NCI-H2227 (cell line): ENCODE results near the gene CEP104.

Experiments
- DNase-seq: peaks from one replicate; lab custom pipeline; 2025; ENCODE audit not compliant: unreplicated experiment; lab: John Stamatoyannopoulos, UW

Gene CEP104

GRCh38 chr1:3856923-3857790 is at the start of gene CEP104, which contains the start of gene DFFB:
CEP104 (minus strand) TSS chr1:3857211; CDS start chr1:3852407, 4,804 bp downstream.
DFFB (plus strand) TSS chr1:3857476; CDS start chr1:3857604, 128 bp downstream.
- DNase-seq = peak; percentile 97

GRCh38 chr1:3906672-3907020 is 49.6 kb upstream of the CEP104 start:
- no peak for DNase-seq

DNA sequence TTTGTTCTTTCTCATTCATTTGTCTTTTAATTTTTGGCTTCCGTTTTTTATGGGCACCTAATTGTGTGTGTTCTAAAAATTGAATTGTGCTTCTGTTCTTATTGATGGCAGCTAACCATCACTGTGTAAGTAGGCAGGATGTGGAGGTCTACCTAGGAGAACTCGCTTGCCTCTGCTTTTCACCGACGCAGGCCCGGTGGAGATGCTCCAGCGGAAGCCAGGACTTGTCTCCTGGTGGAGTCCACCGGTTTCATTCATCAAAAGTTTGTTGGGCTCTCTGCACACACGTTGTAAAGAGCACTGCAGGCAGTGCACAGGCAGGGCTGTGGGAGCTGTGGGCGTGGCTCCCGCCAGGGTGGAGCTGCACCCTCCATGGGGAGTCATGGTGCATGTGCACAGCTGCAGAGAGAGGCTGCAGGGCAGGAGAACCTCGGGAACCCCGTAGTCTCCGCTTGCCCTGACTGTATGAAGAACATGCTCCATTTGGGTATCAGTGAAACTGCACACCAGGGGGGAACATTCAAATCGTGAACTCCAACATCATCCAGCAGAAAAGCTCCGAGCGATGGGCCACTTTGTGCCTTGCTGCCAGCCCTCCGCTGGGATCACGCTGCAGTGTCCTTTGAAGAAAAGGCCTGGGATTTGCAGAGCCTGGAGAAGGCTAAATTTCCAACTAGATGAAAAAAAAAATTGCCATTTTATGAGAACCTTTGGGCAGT is 49.1 kb upstream of the CEP104 start:
- DNase-seq = no peak

- no peak for DNase-seq
These were observed 48.4 kb upstream of the CEP104 start for GRCh38 chr1:3905266-3905952.

DNA sequence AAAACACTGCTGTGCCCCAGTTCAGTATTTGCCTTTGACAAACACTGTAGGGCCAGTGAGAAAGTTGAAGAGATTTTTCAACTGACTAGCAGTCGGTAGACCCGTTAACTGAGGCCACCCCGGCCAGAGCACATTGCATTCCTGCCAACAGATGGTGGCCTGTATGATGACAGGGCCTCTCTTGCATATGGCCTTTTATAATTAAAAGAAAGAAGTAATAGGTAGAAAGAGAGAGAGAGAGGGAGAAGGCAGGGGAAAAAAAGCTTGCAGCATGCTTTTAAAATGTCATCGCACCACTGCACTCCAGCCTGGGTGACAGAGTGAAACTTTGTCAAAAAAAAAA is 47.8 kb upstream of the CEP104 start:
- no peak for DNase-seq

DNA sequence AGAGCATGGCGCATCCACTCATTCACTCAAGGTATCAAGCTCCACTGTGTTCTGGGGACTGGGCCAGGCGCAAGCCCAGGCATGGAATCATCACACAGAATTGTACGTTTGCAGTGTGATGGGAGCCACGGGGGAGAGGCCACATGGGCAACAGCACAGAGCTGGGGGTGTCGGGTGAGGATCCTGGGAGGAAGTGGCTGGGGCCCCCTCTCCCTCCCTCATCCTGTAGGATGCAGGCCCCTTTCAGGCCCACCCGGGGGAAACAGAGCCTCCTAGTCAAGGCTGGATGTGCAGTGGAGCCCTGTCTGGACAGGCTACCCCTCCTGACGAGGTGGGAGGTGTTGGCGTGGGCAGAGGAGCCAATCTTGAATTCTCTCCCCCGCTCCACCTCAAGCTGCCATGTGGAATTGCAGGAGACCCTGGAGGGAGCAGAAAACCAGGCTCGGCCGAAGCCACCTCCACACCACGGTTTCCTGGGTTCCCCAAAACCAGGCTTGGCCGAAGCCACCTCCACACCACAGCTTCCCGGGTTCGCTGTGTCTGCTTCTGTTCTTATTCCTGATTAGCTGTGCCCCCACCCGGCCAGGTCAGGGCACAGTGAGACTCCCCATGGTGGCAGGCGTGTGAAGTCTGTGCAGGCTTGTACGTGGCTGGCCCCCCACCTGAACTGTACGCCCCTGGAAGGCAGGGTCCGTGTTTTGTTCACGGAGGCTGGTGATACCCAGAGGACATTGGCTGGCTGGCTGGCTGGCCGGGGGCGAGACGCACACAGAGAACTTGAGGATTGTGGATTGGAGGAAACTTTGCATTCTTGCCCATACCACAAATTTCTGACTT is 47.2 kb upstream of the CEP104 start:
- DNase-seq = no peak

GRCh38 chr1:3903141-3904005 is 46.4 kb upstream of the CEP104 start:
- DNase-seq = no peak

- DNase-seq = no peak
These were observed 45.6 kb upstream of the CEP104 start for GRCh38 chr1:3902571-3903091.

DNA sequence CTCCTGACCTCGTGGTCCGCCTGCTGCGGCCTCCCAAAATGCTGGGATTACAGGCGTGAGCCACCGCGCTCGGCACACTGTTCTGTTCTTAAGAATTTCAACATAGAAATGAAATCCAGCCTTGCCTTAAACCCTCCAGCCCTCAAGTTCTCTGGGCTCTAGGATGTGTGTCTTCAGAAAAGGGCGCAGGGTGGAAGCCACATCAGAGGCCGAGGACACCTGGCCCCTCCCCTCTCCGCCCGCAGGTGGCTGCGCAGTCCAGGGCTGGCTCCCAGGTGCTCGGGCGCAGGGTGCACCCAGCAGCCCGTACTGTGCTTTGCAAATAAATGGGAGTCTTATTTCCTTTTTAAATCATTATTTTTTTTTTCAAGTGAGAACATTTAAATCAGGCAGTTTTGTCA is 45.1 kb upstream of the CEP104 start:
- no peak for DNase-seq

- DNase-seq = peak; percentile 98
These were observed 44.0 kb upstream of the CEP104 start for GRCh38 chr1:3900969-3901529.

DNA sequence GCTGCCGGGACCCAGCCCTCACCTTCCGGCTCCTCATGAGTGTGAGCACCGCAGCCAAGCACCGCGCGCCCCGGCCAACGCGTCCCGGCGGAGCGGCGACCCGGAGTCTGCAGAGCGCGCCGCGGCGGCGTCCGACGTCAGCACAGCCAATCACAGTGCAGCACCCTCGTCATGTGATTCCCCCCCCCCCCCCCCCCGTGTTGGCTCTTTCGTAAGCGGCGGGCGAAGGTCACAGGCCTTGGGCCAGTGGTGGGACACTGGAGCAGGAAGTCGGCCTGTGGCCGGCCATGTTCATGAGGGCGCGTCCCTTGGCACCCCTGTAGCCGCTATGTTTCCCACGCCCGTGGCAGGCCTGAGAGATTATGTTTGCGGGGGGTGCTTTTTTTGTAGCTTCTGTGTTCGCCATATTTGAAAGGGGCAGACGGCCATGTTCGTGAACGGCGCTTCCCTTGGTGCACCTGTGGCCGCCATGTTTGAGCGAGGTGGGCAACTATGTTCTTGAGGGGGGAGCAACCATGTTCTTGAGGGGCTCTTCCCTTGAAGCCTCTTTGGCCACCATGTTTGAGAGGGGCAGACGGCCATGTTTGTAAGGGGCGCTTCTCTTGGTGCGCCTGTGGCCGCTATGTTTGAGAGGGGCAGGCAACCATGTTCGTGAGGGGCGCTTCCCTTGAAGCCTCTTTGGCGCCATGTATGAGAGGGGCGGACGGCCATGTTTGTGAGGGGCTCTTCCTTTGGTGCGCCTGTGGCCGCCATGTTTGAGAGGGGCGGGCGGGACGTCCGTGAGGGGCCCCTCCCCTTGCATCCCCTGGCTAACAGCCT is 43.3 kb upstream of the CEP104 start, which contains the start of gene C1orf174:
C1orf174 (minus strand) TSS at position 123 of the 819 bp plus-strand sequence; CDS start at position 37, 86 bp downstream.
- DNase-seq = peak; percentile 98

GRCh38 chr1:3899754-3900149 is 42.7 kb upstream of the CEP104 start:
- DNase-seq = no peak

DNA sequence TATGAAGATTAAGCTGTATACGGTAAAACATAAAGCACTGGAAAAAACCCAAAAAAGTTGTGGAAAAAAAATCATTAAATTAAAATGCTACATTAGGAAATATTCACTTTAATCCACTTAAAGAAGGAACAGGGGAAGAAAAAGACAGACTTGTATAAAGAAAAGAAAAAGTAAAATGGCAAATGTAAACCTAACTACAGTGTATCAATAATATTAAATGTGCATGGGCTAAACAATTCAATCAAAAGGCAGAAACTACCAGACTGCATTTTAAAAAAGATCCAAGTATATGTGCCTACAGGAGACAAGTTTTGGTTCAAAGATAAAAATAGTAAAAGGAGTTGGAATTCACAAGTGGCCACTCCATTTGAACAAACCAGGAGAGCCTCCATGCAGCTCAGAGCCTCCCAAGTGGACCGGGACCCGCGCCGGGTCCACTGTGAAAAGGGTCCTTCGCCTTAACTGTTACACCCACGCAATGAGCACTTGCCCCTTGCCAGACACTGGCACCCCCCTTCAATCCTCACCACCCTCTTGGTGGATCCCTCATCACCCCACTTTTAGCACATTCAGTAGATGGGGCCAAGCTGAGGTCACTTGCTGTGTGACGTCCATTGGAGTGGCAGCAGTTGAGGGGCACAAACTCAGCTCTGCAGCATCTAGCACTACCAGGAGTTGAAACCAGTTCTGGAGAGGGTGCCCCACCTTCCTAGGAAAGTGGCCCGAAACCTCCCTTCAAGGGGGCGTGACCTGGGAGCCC is 42.2 kb upstream of the CEP104 start:
- no peak for DNase-seq

DNA sequence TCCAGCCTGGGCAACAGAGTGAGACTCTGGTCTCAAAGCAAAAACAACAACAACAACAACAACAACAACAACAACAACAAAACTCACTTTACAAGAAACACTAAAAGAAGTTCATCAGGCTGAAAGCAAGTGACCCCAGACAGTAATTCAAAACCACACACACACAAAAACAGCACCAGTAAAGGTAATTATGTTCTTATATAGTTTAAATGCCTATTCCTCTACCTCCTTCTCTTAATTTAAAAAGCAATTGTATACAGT is 41.4 kb upstream of the CEP104 start:
- no peak for DNase-seq

GRCh38 chr1:3896396-3897000 is 39.5 kb upstream of the CEP104 start:
- DNase-seq = no peak

- DNase-seq = no peak
These were observed 38.9 kb upstream of the CEP104 start for GRCh38 chr1:3895951-3896325.

GRCh38 chr1:3895279-3895950 is 38.4 kb upstream of the CEP104 start:
- DNase-seq = no peak
